Activated CD4-positive, alpha-beta T cell treated with anti-CD3 and anti-CD28 coated beads for 4 hours (primary cell): ENCODE data around the gene CXCL11.
"Not testable (repeated sequence)": the region's sequence is repeated elsewhere in the genome, so short reads cannot be mapped to it uniquely, and the experiment has no call there.

Experiments used
- DNase-seq, 2 donors: peaks; one replicate each; pipeline ENCODE4 v3.0.0-alpha.2; 2020

Gene CXCL11

GRCh38 chr4:76042241-76042998, 6.5 kb upstream of the CXCL11 start:
- not testable (repeated sequence) for DNase-seq

GRCh38 chr4:76036855-76037254, 985 bp upstream of the CXCL11 start:
- no peak for DNase-seq

- DNase-seq = no peak
Observed at GRCh38 chr4:76035141-76035540, 729 bp downstream of the CXCL11 start.

- DNase-seq = no peak
Observed at GRCh38 chr4:76029300-76029699, 6.6 kb downstream of the CXCL11 start.

GRCh38 chr4:76028350-76028765, 7.5 kb downstream of the CXCL11 start:
- peak; percentile 2 to 8 for DNase-seq

- DNase-seq = no peak
Observed at GRCh38 chr4:76024065-76024464, 11.8 kb downstream of the CXCL11 start.

- peak in 1 of 2 donors; percentile 13 for DNase-seq
Observed at GRCh38 chr4:76023389-76023788, 12.5 kb downstream of the CXCL11 start, which contains the start of gene CXCL10. Gene CXCL10, minus strand, starts transcription at chr4:76023497. Its CDS starts 66 bp downstream, at chr4:76023431.

- DNase-seq = no peak
Observed at GRCh38 chr4:76022677-76023076, 13.2 kb downstream of the CXCL11 start.

GRCh38 chr4:76022031-76022430, 13.8 kb downstream of the CXCL11 start:
- no peak for DNase-seq

GRCh38 chr4:76017056-76017686, 18.7 kb downstream of the CXCL11 start:
- DNase-seq = no peak

GRCh38 chr4:76016393-76016792, 19.5 kb downstream of the CXCL11 start:
- DNase-seq = no peak

- DNase-seq = no peak
Observed at GRCh38 chr4:76013540-76013939, 22.3 kb downstream of the CXCL11 start.

- no peak for DNase-seq
Observed at GRCh38 chr4:76012388-76012801, 23.5 kb downstream of the CXCL11 start.

GRCh38 chr4:76011700-76012387, 24.0 kb downstream of the CXCL11 start:
- DNase-seq = no peak

- DNase-seq = no peak
Observed at GRCh38 chr4:76011018-76011670, 24.7 kb downstream of the CXCL11 start.

GRCh38 chr4:76010576-76010975, 25.3 kb downstream of the CXCL11 start:
- DNase-seq = no peak

- DNase-seq = no peak
Observed at GRCh38 chr4:76009311-76009710, 26.6 kb downstream of the CXCL11 start.

- DNase-seq = no peak
Observed at GRCh38 chr4:76007089-76007862, 28.6 kb downstream of the CXCL11 start, which contains the start of gene CXCL9. Gene CXCL9, minus strand, starts transcription at chr4:76007509. Its CDS starts 60 bp downstream, at chr4:76007449.

- DNase-seq = no peak
Observed at GRCh38 chr4:76003620-76004019, 32.2 kb downstream of the CXCL11 start.

GRCh38 chr4:76003035-76003434, 32.8 kb downstream of the CXCL11 start:
- DNase-seq = no peak

GRCh38 chr4:76002176-76002575, 33.7 kb downstream of the CXCL11 start:
- DNase-seq = no peak

GRCh38 chr4:76001700-76002099, 34.2 kb downstream of the CXCL11 start:
- no peak for DNase-seq
